ENCODE measurements around the gene SPTBN2. TPM values are rescaled to one million over a fixed set of nuclear protein-coding genes. Genes with fewer than 3 reads are reported as not detected.
A peak's percentile ranks its signal among the peaks of the same experiment; 100 is the strongest.

SPTBN2 gene
- total RNA-seq, 2 experiments from 2014 or later, result 1.4 to 1.8 TPM

DNA sequence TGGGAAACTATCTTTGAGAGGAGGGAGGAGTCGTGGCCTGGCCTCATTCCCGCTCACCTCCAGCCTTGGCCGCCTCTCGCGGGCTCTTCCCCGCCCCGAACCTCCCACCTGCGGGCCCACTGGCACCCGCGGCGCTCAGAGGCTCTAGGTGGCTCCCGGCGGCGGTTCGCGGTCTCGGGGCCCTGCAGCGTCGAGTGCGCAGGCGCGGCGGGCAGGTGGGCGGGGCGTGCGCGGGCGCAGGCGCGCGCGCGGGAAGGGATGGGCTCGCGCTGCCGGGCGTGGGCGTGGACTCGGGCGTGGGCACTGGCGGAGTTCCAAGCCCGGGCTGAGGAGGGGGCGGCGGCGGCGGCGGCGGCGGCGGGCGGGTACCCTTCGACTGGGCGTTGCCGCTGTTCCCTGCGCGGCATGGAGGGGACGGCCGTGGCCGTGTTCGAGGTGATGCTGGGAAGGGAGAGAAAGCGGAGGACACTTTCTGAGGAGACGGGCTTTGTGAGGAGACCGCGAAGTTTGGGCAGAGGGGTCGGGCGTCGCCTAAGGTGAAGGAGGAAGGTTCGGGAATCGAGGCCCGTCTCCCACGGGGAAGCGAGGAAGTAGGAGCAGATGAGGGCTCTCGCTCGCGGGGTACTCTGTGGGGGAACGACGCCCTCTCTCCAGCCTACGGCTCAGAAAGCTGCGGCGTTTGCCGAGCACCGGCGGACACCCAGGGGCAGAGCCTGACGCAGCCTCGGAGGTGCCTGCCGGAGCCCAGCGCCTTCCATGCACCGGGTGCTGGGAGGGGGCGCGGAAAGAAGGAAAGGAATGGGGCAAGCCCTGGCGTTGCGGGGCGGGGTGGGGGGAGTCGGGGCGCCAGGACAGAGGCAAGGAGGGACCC lies 15.7 kb upstream of the SPTBN2 start:
- Mint-ChIP-seq H3K4me3 (peak overlapping the region; percentile 91), H3K36me3 (ENCODE audit: low read depth) (peaks cover 1% of the 10 kb centered on the region), H3K4me1 (ENCODE audit: low read depth) (peaks cover 9% of the 10 kb centered on the region), H3K9me3 (peaks cover 8% of the 10 kb centered on the region), H3K27ac (peak overlapping the region; percentile 75), H3K27me3 (no peaks in the 10 kb centered on the region)
- peak; percentile 86 for DNase-seq
- intact Hi-C loops (cut with micrococcal nuclease), result no loop called here
- ATAC-seq, result peak; percentile 91
- ChIA-PET CTCF (interaction anchor here (1.0 kb wide), 1 partner anchor 50 kb away, joined by 4 read pairs; no protein-coding TSS in a partner anchor), POLR2A (no interaction called here)
- TF ChIP-seq, protein P1, sequence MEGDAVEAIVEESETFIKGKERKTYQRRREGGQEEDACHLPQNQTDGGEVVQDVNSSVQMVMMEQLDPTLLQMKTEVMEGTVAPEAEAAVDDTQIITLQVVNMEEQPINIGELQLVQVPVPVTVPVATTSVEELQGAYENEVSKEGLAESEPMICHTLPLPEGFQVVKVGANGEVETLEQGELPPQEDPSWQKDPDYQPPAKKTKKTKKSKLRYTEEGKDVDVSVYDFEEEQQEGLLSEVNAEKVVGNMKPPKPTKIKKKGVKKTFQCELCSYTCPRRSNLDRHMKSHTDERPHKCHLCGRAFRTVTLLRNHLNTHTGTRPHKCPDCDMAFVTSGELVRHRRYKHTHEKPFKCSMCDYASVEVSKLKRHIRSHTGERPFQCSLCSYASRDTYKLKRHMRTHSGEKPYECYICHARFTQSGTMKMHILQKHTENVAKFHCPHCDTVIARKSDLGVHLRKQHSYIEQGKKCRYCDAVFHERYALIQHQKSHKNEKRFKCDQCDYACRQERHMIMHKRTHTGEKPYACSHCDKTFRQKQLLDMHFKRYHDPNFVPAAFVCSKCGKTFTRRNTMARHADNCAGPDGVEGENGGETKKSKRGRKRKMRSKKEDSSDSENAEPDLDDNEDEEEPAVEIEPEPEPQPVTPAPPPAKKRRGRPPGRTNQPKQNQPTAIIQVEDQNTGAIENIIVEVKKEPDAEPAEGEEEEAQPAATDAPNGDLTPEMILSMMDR (IDR thresholded peaks at IDR 0.05), result no peak

DNA sequence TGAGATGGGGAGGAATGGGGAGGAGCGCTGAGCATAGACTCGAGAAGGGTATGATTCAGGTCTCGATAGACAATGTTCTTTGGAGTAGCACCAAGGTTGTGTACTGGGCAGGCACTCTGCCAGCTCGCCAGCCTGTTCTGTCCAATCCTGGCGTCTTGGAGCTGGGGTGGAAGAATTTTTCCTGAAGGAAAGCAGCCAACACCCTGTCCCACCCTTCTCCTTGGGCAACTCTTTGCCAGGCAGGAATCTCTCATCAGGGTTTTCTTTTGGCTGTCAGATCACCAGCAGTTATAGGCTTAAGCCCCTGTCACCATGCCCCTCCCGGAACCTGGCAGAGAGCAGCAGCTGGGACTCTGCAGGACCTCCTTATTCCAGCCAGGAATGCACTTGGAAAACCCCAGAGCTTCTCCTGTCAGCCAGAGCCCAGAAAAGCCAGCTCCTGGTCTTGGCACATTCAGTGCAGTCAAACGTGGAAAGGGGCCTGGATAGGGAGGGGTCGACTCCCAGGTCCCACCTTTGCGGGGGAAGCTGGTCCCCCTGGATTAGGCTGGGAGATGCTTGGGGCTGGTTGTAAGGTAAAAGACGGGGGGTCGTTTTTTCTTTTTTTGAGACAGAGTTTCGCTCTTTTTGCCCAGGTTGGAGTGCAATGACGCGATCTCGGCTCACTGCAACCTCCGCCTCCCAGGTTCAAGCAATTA lies 14.4 kb upstream of the SPTBN2 start:
- H3K36me3 Mint-ChIP-seq (ENCODE audit: low read depth), result peaks cover 1% of the 10 kb centered on the region
- TF ChIP-seq, protein P1 (IDR thresholded peaks at IDR 0.05), result no peak
- ChIA-PET POLR2A (interaction anchor here (1.1 to 1.4 kb wide), 2 partner anchors 14 to 101 kb away, joined by 3 read pairs; partner anchors contain the start of gene SPTBN2), CTCF (interaction anchor here (1.0 kb wide), 1 partner anchor 65 kb away, joined by 4 read pairs; no protein-coding TSS in a partner anchor)
- peak overlapping the region; percentile 91 for H3K4me3 Mint-ChIP-seq
- no peak for DNase-seq
- no peak for ATAC-seq
- peaks cover 9% of the 10 kb centered on the region for H3K4me1 Mint-ChIP-seq (ENCODE audit: low read depth)
- peak overlapping the region; percentile 75 for H3K27ac Mint-ChIP-seq
- peaks cover 8% of the 10 kb centered on the region for H3K9me3 Mint-ChIP-seq
- no peaks in the 10 kb centered on the region for H3K27me3 Mint-ChIP-seq
- intact Hi-C loops (cut with micrococcal nuclease), result no loop called here

DNA sequence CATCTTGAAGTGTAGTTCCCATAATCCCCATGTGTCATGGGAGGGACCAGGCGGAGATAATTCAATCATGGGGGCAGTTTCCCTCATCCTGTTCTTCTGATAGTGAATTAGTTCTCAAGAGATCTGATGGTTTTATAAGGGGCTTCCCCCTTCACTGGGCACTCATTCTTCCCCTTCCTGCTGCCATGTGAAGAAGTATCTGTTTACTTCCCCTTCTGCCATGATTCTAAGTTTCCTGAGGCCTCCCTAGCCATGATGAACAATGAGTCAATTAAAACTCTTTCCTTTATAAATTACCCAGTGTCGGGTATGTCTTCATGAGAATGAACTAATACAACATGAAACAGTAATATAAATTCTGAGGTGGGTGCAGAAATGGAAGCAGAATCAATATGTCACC lies 12.1 kb upstream of the SPTBN2 start:
- POLR2A ChIA-PET, result interaction anchor here (1.3 to 1.5 kb wide), 2 partner anchors 10 to 103 kb away, joined by 3 read pairs; partner anchors contain the start of gene RCE1
- Mint-ChIP-seq H3K27ac (no peak overlapping the region), H3K4me3 (no peak overlapping the region), H3K27me3 (no peaks in the 10 kb centered on the region), H3K9me3 (peaks cover 8% of the 10 kb centered on the region), H3K4me1 (ENCODE audit: low read depth) (peaks cover 6% of the 10 kb centered on the region), H3K36me3 (ENCODE audit: low read depth) (peaks cover 1% of the 10 kb centered on the region)
- CTCF ChIA-PET, result no interaction called here
- TF ChIP-seq, protein P1 (IDR thresholded peaks at IDR 0.05), result no peak
- intact Hi-C loops (cut with micrococcal nuclease), result no loop called here
- ATAC-seq (no peak), DNase-seq (no peak)

DNA sequence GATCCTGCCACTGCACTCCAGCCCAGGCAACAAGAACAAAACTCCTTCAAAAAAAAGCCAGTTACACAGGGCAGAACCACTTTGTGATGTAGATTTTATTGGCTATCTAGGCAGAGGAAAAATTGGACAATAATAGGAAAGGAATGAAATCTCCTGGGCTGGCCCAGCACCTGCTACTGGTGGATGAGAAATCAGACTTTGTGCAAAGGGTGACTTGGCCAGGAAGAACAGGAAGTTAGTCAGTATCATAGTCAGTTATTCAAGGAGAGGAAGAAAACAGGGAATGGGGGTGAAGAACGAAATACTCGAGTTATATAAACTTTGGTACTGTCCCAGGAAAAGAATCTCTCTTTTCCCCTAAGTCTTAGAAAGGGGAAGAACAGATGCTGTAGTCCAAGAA lies 11.0 kb upstream of the SPTBN2 start:
- ATAC-seq (no peak), DNase-seq (no peak)
- Mint-ChIP-seq H3K9me3 (peaks cover 8% of the 10 kb centered on the region), H3K4me3 (no peak overlapping the region), H3K4me1 (ENCODE audit: low read depth) (no peaks in the 10 kb centered on the region), H3K36me3 (ENCODE audit: low read depth) (peaks cover 1% of the 10 kb centered on the region), H3K27me3 (no peaks in the 10 kb centered on the region), H3K27ac (no peak overlapping the region)
- intact Hi-C loops (cut with micrococcal nuclease), result no loop called here
- TF ChIP-seq, protein P1 (IDR thresholded peaks at IDR 0.05), result no peak
- POLR2A ChIA-PET, result interaction anchor here (1.3 kb wide), 1 partner anchor 9 kb away, joined by 3 read pairs; no protein-coding TSS in a partner anchor
- CTCF ChIA-PET, result no interaction called here
